GM12874 (cell line): ENCODE measurements around the gene QSOX2.

Source experiments
- TF ChIP-seq, protein P1 (sequence below): IDR thresholded peaks from 2 replicates; pipeline ENCODE4 v1.5.1; 2011; ENCODE audit warnings: low read depth, mild to moderate bottlenecking, control low read depth, low read length, moderate library complexity; ENCODE audit not compliant: insufficient read depth

QSOX2 gene

DNA sequence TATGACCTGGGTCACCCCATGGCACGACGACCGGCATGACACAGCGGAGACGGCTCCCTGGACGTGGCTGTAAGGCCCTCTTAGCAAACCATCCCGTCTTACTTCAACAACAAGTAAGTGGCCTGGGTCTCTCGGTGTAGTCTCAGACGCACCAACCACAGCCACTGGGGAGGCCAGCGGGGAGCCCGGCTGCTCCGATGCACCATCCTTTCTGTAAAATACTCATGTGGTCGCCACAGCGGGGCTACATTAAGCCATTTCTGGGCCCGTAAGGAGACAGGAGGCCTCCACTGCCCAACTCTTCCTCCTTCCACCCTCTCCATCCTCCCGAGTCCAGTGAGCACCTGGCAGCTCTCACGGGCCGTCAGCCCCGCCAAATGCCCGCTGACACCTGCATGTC is 4.7 kb downstream of the QSOX2 start:
- TF ChIP-seq, protein P1, sequence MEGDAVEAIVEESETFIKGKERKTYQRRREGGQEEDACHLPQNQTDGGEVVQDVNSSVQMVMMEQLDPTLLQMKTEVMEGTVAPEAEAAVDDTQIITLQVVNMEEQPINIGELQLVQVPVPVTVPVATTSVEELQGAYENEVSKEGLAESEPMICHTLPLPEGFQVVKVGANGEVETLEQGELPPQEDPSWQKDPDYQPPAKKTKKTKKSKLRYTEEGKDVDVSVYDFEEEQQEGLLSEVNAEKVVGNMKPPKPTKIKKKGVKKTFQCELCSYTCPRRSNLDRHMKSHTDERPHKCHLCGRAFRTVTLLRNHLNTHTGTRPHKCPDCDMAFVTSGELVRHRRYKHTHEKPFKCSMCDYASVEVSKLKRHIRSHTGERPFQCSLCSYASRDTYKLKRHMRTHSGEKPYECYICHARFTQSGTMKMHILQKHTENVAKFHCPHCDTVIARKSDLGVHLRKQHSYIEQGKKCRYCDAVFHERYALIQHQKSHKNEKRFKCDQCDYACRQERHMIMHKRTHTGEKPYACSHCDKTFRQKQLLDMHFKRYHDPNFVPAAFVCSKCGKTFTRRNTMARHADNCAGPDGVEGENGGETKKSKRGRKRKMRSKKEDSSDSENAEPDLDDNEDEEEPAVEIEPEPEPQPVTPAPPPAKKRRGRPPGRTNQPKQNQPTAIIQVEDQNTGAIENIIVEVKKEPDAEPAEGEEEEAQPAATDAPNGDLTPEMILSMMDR, result no peak

DNA sequence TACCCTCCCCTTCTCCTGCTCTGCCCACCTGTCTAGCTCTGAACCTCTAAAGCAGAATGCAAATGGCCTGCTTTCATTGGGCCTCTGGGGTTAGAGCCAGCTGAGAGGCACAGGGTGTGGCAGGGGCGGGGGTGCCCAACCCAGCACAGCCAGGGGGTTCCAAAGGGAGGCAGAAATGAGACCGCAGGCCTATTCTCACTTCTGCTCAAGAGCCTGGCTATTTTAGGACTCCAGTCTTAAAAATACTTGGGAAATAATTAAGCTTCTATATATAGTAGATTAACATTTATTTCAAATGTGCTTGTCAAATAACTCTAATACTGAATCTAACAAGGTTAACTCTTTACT is 5.7 kb downstream of the QSOX2 start:
- TF ChIP-seq, protein P1, result no peak

DNA sequence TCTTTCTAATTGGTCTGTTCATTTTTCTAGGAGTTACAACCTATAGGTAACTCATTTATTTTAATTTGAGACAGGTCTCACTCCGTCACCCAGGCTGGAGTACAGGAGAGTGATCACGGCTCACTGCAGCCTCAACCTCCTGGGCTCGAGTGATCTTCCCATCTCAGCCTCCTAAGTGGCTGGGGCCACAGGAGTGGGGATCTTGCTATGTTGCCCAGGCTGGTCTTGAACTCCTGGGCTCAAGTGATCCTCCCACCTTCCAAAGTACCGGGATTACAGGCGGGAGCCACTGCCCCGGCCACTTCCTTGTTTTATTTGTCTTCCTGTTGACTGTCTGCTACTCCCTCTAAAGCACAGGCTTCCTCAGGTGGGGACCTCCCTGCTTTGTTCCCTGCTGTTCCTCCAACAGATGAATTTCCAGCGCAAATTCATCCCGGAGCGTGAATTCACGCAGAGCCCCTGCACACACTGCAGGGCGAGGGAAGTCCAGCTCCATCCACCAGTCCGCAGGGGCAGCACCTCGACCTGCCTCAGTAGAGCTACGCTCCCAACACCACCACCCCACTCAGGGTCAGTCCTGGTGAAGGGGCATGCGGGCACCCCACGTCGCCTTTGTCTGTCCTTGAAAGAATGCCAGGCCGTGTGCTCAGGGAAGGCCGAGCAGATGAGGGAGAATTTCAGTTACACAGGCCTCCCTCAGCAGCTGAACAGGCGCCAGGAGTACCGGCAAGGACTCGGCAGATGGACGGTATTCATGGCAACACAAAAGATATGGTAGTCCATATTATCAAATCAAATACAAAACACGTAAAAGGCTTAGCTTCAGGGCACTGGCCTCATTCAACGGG is 6.3 kb downstream of the QSOX2 start:
- TF ChIP-seq, protein P1, result no peak

DNA sequence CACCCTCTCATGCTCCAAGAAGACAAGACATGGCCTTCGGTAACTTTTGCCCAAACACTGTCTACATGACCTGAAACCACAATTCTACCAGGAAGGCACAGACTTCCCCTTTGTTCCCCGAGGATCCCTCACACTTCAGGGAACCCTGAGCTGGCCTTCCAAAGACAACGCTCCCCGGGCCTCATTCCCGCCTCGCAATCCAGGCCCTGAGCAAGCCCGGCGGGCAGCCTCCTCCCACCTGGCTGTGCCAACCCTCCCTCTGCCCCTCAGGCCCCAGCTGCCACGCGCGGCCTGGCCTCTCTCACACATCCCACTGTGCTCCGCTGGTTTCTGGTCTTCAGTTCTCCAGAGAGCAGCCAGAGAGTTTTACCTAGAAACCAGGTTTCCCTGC is 7.3 kb downstream of the QSOX2 start:
- TF ChIP-seq, protein P1, result no peak

DNA sequence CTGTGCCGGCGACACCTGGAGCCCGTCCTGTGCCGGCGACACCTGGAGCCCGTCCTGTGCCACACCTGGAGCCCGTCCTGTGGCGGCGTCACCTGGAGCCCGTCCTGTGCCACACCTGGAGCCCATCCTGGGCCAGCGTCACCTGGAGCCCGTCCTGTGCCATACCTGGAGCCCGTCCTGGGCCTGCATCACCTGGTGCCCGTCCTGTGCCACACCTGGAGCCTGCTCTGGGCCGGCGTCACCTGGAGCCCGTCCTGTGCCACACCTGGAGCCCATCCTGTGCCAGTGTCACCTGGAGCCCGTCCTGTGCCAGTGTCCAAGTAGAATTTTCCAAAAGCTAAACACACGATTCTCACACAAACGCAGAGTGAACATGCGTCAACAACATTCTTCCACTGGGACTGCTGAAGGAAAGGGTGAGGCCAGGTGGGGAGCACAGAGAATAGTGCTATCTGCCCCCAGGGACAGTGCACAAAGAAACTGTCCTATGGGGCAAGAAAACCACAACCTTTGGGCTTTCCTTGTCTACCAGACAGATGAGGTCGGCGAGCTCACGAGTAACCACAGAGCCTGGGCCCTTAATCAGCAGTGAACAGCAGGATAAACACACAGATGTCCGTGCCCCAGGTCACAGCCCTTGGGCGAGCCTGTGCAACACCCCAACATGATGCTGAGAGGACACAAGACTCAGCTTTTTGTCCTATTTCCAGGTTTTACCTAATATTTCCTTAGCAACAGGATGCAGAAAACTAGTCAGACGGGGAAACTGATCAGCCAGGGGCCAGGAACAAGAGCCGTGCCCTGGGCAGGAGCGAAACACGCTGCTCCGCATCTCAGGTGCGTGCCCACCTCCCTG is 7.9 kb downstream of the QSOX2 start:
- TF ChIP-seq, protein P1, result no peak

DNA sequence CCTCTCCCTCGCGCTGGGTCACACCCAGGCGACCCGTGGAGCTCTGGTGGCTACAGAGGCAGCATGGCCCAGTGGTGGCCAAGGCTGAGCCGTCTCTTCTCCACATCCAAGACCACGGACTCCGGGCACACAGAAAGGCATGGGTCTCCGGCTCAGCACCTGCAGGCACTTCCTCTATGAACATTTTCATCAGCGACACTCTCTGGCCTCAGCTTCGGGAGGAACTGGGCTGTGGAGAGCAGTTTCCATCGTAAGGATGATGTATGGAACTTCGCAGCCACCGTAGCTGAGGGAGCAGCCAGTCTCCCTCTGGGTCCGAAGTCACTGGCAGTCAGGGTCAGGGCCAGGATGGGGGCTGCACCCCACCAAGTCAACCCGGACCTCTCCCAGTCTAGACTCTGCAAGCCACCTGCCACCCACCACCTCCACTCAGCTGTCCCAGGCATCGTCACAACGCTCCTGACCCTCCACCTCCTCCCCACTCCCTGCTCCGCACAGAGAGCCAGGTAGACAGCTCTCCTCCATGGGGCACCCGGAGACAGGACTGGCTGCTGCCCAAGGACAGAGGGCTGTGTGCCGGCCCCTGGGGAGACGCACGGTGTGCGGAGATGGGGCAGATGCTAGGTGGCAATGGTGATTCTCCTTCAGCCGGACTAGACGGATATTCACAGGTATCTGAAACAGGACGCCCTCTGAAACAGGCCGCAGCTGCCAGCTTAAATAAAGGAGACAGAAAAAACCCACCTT is 9.7 kb downstream of the QSOX2 start:
- TF ChIP-seq, protein P1, result no peak

DNA sequence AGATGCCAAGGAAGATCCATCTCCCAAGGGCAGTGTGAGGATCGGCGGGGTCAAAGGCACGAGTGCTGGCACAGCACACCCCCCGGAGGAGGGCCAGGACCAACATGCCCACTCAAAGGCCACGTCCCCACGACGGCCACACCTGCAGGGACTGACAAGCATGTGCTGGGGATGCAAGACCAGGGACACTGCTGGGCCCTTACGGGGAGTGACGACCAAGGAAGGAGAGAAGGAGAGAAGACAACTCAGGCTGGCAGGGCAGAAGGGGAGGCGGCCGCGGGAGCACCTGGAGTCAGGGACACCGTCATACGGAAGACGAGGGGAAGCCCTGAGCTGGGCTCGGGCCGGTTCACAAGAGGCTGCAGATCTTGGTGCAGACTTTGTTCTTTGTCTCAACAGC is 10.4 kb downstream of the QSOX2 start:
- TF ChIP-seq, protein P1, result no peak
